Tibial nerve (tissue), 4 donors: ENCODE measurements around the gene APBB1. TPM values are rescaled to one million over a fixed set of nuclear protein-coding genes. Genes with fewer than 3 reads are reported as not detected.

Experiments
- DNase-seq, 2 donors: peaks; one replicate each; pipeline ENCODE4 v3.0.0-alpha.2; 2019; ENCODE audit warnings: low spot score in 2 of 2
- H3K27ac ChIP-seq, 4 donors: fragments of 200-600 bp; sonication (generic) in 3 of 4; one replicate each; pipeline ENCODE4 v1.5.1; 2017 to 2019; ENCODE audit warnings: mild to moderate bottlenecking in 1 of 4
- H3K27me3 ChIP-seq, 2 donors: fragments of 200-600 bp; sonication (generic) in 1 of 2; one replicate each; pipeline versions ENCODE4 v1.5.1 to v1.6.0; 2017 to 2019
- H3K36me3 ChIP-seq, 3 donors: fragments of 200-600 bp; sonication (generic); one replicate each; pipeline ENCODE4 v1.5.1; 2018 to 2019
- H3K4me1 ChIP-seq, 4 donors: fragments of 200-600 bp; sonication (generic) in 3 of 4; one replicate each; pipeline ENCODE4 v1.5.1; 2017 to 2019
- H3K4me3 ChIP-seq, 4 donors: fragments of 200-600 bp; sonication (generic) in 3 of 4; one replicate each; pipeline ENCODE4 v1.5.1; 2017 to 2019; ENCODE audit warnings: mild to moderate bottlenecking in 1 of 4, moderate library complexity in 1 of 4
- H3K9me3 ChIP-seq, 4 donors: fragments of 200-600 bp; sonication (generic) in 3 of 4; one replicate each; pipeline ENCODE4 v1.5.1; 2017 to 2019
- EP300 ChIP-seq, 2 donors: sonication (generic); formaldehyde crosslinking; IDR thresholded peaks; one replicate each; pipeline ENCODE4 v1.6.1; 2017; ENCODE audit warnings: antibody characterized with exemption in 2 of 2, mild to moderate bottlenecking in 1 of 2
- POLR2A ChIP-seq, 2 donors: fragments of 450-650 bp; IDR thresholded peaks; one replicate each; pipeline ENCODE4 v1.6.1; 2017; ENCODE audit warnings: antibody characterized with exemption in 2 of 2, mild to moderate bottlenecking in 2 of 2, moderate library complexity in 2 of 2
- WGBS, 2 donors: methylation state at CpG; one replicate each; pipeline ENCODE4 v1.1.5; 2018; 5-methylcytosine and 5-hydroxymethylcytosine counted together
- total RNA-seq, 4 donors: library from RNA; depleted of rRNA; stranded (reverse); fragments of >200 nt; gene quantifications; one replicate each; pipeline ENCODE4 v1.1.0, GENCODE V29; 2016
- TF ChIP-seq, protein P1 (sequence below), 5 experiments: fragments of 200-600 bp in 3 of 5; fragments of 450-650 bp in 2 of 5; sonication (generic) in 3 of 5; IDR thresholded peaks; one replicate each; pipeline ENCODE4 v1.5.1; 2016 to 2019; ENCODE audit warnings: antibody characterized with exemption in 5 of 5, mild to moderate bottlenecking in 3 of 5, moderate library complexity in 2 of 5

The APBB1 gene
- total RNA-seq, 4 donors from 2014 or later: 56.1 to 67.6 (median 62.8) TPM

DNA sequence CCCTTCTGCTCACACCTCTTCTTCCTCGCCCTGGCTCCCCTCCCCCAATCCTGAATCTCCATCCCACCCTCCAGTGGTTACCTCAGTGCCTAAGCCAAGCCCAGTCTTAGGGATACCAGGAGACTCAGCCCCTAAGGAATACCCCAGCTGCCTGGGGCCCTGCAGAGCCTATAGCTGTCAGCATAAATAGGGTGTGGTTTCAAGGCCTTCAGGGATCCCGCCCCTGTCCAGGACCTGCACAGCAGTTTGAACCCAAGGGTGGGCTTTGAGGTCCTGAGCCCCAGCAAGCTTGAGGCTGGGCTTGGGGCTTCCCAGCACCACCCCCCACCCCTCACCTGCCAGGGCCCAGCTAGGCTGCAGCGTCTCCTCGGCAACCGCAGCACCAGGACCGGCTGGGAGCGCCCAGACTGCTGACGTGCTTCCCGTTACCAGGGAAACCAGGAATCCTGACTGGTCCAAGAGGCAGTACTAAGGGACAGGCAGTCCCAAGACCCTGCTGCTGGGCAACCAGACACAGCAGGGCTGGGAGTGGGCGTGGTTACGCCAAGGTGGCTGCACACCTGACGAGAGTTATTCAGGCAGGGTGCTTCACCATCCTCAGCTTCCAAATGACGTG is 13.7 kb downstream of the APBB1 start:
- no peak overlapping the region for H3K4me3 ChIP-seq
- TF ChIP-seq EP300 (IDR thresholded peaks at IDR 0.05): no peak
- TF ChIP-seq, protein P1, sequence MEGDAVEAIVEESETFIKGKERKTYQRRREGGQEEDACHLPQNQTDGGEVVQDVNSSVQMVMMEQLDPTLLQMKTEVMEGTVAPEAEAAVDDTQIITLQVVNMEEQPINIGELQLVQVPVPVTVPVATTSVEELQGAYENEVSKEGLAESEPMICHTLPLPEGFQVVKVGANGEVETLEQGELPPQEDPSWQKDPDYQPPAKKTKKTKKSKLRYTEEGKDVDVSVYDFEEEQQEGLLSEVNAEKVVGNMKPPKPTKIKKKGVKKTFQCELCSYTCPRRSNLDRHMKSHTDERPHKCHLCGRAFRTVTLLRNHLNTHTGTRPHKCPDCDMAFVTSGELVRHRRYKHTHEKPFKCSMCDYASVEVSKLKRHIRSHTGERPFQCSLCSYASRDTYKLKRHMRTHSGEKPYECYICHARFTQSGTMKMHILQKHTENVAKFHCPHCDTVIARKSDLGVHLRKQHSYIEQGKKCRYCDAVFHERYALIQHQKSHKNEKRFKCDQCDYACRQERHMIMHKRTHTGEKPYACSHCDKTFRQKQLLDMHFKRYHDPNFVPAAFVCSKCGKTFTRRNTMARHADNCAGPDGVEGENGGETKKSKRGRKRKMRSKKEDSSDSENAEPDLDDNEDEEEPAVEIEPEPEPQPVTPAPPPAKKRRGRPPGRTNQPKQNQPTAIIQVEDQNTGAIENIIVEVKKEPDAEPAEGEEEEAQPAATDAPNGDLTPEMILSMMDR (IDR thresholded peaks at IDR 0.05): no peak
- TF ChIP-seq POLR2A (IDR thresholded peaks at IDR 0.05): no peak
- WGBS, 2 donors: 53 to 77% methylated on average over 5 to 11 of the region's 13 CpGs

GRCh38 chr11:6404342-6405051 is 14.4 kb downstream of the APBB1 start:
- no peak for DNase-seq
- Histone ChIP-seq H3K27ac (peak overlapping the region in 2 of 4 donors; percentile 2 to 28), H3K27me3 (no peaks in the 10 kb centered on the region), H3K9me3 (no peaks in the 10 kb centered on the region), H3K4me1 (peaks cover 0 to 11% (median 10%) of the 10 kb centered on the region in 4 donors), H3K4me3 (no peak overlapping the region), H3K36me3 (peaks cover 0 to 68% (median 5%) of the 10 kb centered on the region in 3 donors)
- TF ChIP-seq EP300 (IDR thresholded peaks at IDR 0.05) (no peak), POLR2A (IDR thresholded peaks at IDR 0.05) (no peak)
- TF ChIP-seq, protein P1 (IDR thresholded peaks at IDR 0.05): no peak
- WGBS, 2 donors: 67 to 73% methylated on average over 16 of the region's 16 CpGs

More for the DNA sequence above, 13.7 kb downstream of the APBB1 start:
- no peaks in the 10 kb centered on the region for H3K9me3 ChIP-seq
- H3K27ac ChIP-seq: peak overlapping the region in 2 of 4 donors; percentile 2 to 28
- no peak for DNase-seq
- H3K27me3 ChIP-seq: no peaks in the 10 kb centered on the region
- H3K36me3 ChIP-seq: peaks cover 0 to 68% (median under 1%) of the 10 kb centered on the region in 3 donors
- H3K4me1 ChIP-seq: peaks cover 0 to 11% (median 10%) of the 10 kb centered on the region in 4 donors

DNA sequence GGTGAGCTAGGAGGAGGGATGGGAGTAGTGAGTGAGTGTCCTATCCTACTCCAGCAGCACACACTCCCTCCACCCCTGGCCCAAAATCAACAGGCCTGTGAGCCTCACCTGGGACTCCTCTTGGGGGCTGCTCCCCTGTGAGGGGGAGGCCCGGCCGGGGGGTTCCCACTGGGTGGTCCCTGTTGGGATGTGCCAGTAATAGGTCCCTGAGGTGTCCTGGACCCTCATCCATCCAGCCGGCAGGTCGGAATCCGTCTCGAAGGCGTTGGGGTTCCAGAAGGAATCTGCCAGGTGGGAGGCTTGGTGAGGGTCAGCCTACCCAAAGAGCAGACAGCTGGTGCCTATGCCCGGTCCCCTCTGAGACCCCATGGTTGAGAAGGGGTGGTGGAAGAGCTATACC is 15.4 kb downstream of the APBB1 start:
- no peak for DNase-seq
- peaks cover 0 to 70% (median 5%) of the 10 kb centered on the region in 3 donors for H3K36me3 ChIP-seq
- peaks cover 0 to 11% (median 10%) of the 10 kb centered on the region in 4 donors for H3K4me1 ChIP-seq
- H3K27me3 ChIP-seq: no peaks in the 10 kb centered on the region
- no peak for TF ChIP-seq EP300 (IDR thresholded peaks at IDR 0.05)
- TF ChIP-seq, protein P1 (IDR thresholded peaks at IDR 0.05): no peak
- no peak for TF ChIP-seq POLR2A (IDR thresholded peaks at IDR 0.05)
- H3K27ac ChIP-seq: peak overlapping the region in 1 of 4 donors; percentile 67
- no peak overlapping the region for H3K4me3 ChIP-seq
- no peaks in the 10 kb centered on the region for H3K9me3 ChIP-seq
- 83 to 88% methylated on average over 4 to 8 of the region's 8 CpGs for WGBS, 2 donors

DNA sequence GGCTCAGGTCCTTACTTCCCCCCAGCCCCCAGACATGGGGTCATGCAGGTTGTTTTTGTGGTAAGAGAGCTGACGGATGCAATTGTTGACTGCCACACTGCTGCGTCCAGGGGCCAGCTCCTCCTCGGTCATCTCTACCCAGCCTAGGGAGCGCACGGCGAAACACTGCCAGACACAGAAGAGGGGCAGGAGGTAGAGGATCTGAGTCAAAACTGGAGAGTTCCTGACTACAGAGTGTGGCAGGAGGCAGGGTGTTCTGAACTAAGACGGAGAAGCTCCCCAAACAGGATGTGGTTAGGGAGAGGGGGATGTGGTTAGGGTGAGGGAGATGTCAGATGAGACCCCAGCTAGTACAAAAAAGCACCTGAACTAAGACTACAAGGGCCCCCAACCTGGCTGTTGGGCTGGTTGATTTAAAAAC is 16.3 kb downstream of the APBB1 start:
- Histone ChIP-seq H3K9me3 (no peaks in the 10 kb centered on the region), H3K27me3 (no peaks in the 10 kb centered on the region), H3K36me3 (peaks cover 0 to 78% (median 8%) of the 10 kb centered on the region in 3 donors), H3K4me3 (no peak overlapping the region), H3K27ac (peak overlapping the region in 1 of 4 donors; percentile 67), H3K4me1 (peaks cover 0 to 15% (median 10%) of the 10 kb centered on the region in 4 donors)
- TF ChIP-seq EP300 (IDR thresholded peaks at IDR 0.05) (no peak), POLR2A (IDR thresholded peaks at IDR 0.05) (no peak)
- TF ChIP-seq, protein P1 (IDR thresholded peaks at IDR 0.05): no peak
- 73 to 84% methylated on average over 7 of the region's 7 CpGs for WGBS, 2 donors
- DNase-seq: no peak

GRCh38 chr11:6402061-6402470 is 16.8 kb downstream of the APBB1 start:
- no peaks in the 10 kb centered on the region for H3K27me3 ChIP-seq
- TF ChIP-seq, protein P1 (IDR thresholded peaks at IDR 0.05): no peak
- TF ChIP-seq POLR2A (IDR thresholded peaks at IDR 0.05) (no peak), EP300 (IDR thresholded peaks at IDR 0.05) (no peak)
- peak overlapping the region in 1 of 4 donors; percentile 26 for H3K27ac ChIP-seq
- H3K9me3 ChIP-seq: no peaks in the 10 kb centered on the region
- 89 to 90% methylated on average over 12 of the region's 12 CpGs for WGBS, 2 donors
- peaks cover 0 to 16% (median 10%) of the 10 kb centered on the region in 4 donors for H3K4me1 ChIP-seq
- DNase-seq: no peak
- H3K36me3 ChIP-seq: peaks cover 0 to 83% (median 8%) of the 10 kb centered on the region in 3 donors
- no peak overlapping the region for H3K4me3 ChIP-seq
